ENCODE results near the gene ME1. TPM values are rescaled to one million over a fixed set of nuclear protein-coding genes. Genes with fewer than 3 reads are reported as not detected.

Gene ME1
- total RNA-seq, 1 experiment from 2014 or later: 5.3 TPM

DNA sequence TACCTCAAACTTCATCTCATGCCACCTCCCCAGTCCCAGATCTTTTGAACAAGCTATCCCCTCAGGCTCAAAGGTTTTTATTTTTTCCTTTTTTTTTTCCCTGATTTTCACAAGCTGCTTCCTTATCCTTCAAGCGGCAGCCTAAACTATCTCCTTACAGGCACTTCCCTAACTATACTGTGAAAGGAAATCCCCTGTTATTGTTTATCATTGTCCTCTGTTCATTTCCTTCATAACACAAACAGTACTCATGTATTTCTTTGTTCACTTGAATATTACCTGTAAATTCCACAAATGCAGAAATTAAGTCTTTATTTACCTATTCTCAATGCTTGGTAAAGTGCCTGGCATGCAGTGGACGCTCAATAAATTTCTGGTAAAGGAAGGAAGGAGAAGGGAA lies 48.9 kb downstream of the ME1 start:
- ChIA-PET CTCF (no interaction called here), POLR2A (no interaction called here)
- no peaks in the 10 kb centered on the region for H3K36me3 Mint-ChIP-seq
- ATAC-seq (no peak), DNase-seq (ENCODE audit: low spot score) (no peak)
- TF ChIP-seq MYBL2 (CRISPR knock-in tag; IDR thresholded peaks at IDR 0.05) (no peak), TP53 (CRISPR knock-in tag; IDR thresholded peaks at IDR 0.05) (no peak), ZBTB21 (CRISPR knock-in tag; IDR thresholded peaks at IDR 0.05; ENCODE audit: borderline replicate concordance) (no peak), IRF1 (CRISPR knock-in tag; IDR thresholded peaks at IDR 0.05) (no peak), ZNF232 (CRISPR knock-in tag; IDR thresholded peaks at IDR 0.05) (no peak), NFATC4 (CRISPR knock-in tag; IDR thresholded peaks at IDR 0.05) (no peak), EMX1 (CRISPR knock-in tag; IDR thresholded peaks at IDR 0.05) (no peak), JUN (CRISPR knock-in tag; IDR thresholded peaks at IDR 0.05) (no peak), ZNF317 (CRISPR knock-in tag; IDR thresholded peaks at IDR 0.05; ENCODE audit: borderline replicate concordance, low read depth) (no peak), ELF4 (CRISPR knock-in tag; IDR thresholded peaks at IDR 0.05; ENCODE audit: low read depth) (no peak)
- TF ChIP-seq, protein P1, sequence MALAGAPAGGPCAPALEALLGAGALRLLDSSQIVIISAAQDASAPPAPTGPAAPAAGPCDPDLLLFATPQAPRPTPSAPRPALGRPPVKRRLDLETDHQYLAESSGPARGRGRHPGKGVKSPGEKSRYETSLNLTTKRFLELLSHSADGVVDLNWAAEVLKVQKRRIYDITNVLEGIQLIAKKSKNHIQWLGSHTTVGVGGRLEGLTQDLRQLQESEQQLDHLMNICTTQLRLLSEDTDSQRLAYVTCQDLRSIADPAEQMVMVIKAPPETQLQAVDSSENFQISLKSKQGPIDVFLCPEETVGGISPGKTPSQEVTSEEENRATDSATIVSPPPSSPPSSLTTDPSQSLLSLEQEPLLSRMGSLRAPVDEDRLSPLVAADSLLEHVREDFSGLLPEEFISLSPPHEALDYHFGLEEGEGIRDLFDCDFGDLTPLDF (CRISPR knock-in tag; IDR thresholded peaks at IDR 0.05): no peak
- no peaks in the 10 kb centered on the region for H3K9me3 Mint-ChIP-seq
- H3K27ac Mint-ChIP-seq: no peak overlapping the region
- no peaks in the 10 kb centered on the region for H3K4me1 Mint-ChIP-seq
- H3K27me3 Mint-ChIP-seq (ENCODE audit: low read depth): no peaks in the 10 kb centered on the region
- H3K4me3 Mint-ChIP-seq: no peak overlapping the region

DNA sequence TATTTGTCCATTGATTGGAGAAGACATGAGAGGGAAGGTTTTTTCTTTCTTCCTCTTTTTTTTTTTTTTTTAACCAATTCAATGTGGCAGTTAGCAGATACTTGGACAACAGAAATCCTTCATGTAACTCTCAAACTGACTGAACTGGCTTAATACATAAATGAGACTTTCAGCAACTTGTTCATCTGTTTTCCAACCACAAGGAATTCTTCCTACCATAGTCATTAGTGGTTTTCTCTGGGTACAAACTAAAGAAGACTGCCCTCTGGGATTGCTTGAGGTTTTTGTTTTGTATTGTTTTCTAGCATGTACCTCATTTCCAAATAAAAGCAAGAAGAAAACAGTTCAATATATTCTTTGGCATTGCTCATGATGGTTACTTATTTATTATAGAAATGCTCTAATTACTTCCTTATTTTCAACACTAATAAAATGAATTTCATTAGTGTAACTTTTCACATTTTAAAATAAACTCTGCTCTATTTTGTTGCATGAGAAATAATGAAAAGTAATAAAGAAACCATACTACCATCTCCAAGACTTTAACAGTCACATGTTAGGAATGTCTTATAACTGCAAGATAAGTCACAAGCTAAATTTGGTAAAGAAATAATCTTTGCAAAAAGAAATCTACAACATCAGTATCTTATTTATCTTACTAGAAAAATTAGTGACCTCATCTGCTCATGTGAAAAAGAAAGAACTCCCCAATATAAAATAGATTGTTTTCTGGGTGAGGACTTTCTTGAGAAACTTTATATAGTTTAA lies 52.0 kb downstream of the ME1 start:
- H3K4me1 Mint-ChIP-seq: no peaks in the 10 kb centered on the region
- POLR2A ChIA-PET: no interaction called here
- H3K27me3 Mint-ChIP-seq (ENCODE audit: low read depth): no peaks in the 10 kb centered on the region
- no peaks in the 10 kb centered on the region for H3K36me3 Mint-ChIP-seq
- DNase-seq (ENCODE audit: low spot score) (no peak), ATAC-seq (no peak)
- no peak for TF ChIP-seq ZNF671 (CRISPR knock-in tag; IDR thresholded peaks at IDR 0.05)
- no peak for TF ChIP-seq ZMAT4 (CRISPR knock-in tag; IDR thresholded peaks at IDR 0.05)
- TF ChIP-seq ETV6 (CRISPR knock-in tag; IDR thresholded peaks at IDR 0.05): no peak
- TF ChIP-seq ZBTB21 (CRISPR knock-in tag; IDR thresholded peaks at IDR 0.05; ENCODE audit: borderline replicate concordance): no peak
- no peak for TF ChIP-seq ZNF281 (CRISPR knock-in tag; IDR thresholded peaks at IDR 0.05)
- no peak for TF ChIP-seq JUN (CRISPR knock-in tag; IDR thresholded peaks at IDR 0.05)
- H3K4me3 Mint-ChIP-seq: no peak overlapping the region
- CTCF ChIA-PET: no interaction called here
- H3K27ac Mint-ChIP-seq: no peak overlapping the region
- H3K9me3 Mint-ChIP-seq: no peaks in the 10 kb centered on the region

DNA sequence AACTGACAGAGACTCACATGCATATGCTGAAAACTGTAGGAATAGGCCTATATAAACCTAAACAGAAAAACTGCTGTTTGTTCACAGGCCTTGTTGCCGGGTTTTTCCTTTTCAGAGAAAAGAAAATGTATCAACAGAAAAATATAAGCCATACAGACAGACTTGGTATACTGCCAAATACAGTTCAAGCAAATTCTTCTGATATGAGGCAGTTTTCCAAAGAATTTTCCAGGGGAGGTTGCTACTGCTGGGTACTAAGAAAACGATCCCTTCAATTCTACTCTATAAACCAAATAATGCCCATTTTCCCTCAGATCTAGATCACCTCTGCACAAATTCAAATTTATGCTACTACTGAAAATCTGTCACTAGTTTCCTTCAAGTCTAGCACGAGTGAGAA lies 59.4 kb downstream of the ME1 start:
- no peak overlapping the region for H3K4me3 Mint-ChIP-seq
- no peaks in the 10 kb centered on the region for H3K4me1 Mint-ChIP-seq
- CTCF ChIA-PET: no interaction called here
- H3K36me3 Mint-ChIP-seq: no peaks in the 10 kb centered on the region
- no peak overlapping the region for H3K27ac Mint-ChIP-seq
- no peaks in the 10 kb centered on the region for H3K9me3 Mint-ChIP-seq
- POLR2A ChIA-PET: no interaction called here
- ATAC-seq (no peak), DNase-seq (ENCODE audit: low spot score) (no peak)
- no peaks in the 10 kb centered on the region for H3K27me3 Mint-ChIP-seq (ENCODE audit: low read depth)
- TF ChIP-seq, protein P2, sequence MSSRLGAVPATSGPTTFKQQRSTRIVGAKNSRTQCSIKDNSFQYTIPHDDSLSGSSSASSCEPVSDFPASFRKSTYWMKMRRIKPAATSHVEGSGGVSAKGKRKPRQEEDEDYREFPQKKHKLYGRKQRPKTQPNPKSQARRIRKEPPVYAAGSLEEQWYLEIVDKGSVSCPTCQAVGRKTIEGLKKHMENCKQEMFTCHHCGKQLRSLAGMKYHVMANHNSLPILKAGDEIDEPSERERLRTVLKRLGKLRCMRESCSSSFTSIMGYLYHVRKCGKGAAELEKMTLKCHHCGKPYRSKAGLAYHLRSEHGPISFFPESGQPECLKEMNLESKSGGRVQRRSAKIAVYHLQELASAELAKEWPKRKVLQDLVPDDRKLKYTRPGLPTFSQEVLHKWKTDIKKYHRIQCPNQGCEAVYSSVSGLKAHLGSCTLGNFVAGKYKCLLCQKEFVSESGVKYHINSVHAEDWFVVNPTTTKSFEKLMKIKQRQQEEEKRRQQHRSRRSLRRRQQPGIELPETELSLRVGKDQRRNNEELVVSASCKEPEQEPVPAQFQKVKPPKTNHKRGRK (CRISPR knock-in tag; IDR thresholded peaks at IDR 0.05; ENCODE audit: borderline replicate concordance): no peak
- no peak for TF ChIP-seq CREB1 (CRISPR knock-in tag; IDR thresholded peaks at IDR 0.05)
- TF ChIP-seq ATF2 (CRISPR knock-in tag; IDR thresholded peaks at IDR 0.05; ENCODE audit: borderline replicate concordance, low read depth): no peak
- no peak for TF ChIP-seq MLX (CRISPR knock-in tag; IDR thresholded peaks at IDR 0.05)
- TF ChIP-seq, protein P1 (CRISPR knock-in tag; IDR thresholded peaks at IDR 0.05): no peak
- no peak for TF ChIP-seq IRF1 (CRISPR knock-in tag; IDR thresholded peaks at IDR 0.05)
- no peak for TF ChIP-seq EMX1 (CRISPR knock-in tag; IDR thresholded peaks at IDR 0.05)
- TF ChIP-seq CREM (CRISPR knock-in tag; IDR thresholded peaks at IDR 0.05): no peak
- no peak for TF ChIP-seq ZBTB21 (CRISPR knock-in tag; IDR thresholded peaks at IDR 0.05; ENCODE audit: borderline replicate concordance)
